GM10248 (cell line): ENCODE data around the gene PFDN4.

Experiments
- CTCF ChIA-PET: fragments of 300-600 bp; sonication (Branson Sonifier 250); formaldehyde crosslinking; extraction: SDS; loops from one replicate; lab custom pipeline; 2021; ENCODE audit warnings: antibody characterized with exemption; lab: Yijun Ruan, JAX
- POLR2A ChIA-PET: fragments of 350-650 bp; sonication (Branson Sonifier 250); formaldehyde crosslinking; extraction: SDS; loops from one replicate; lab custom pipeline; 2020; ENCODE audit warnings: antibody characterized with exemption; lab: Yijun Ruan, JAX
- DNase-seq: peaks from one replicate; pipeline ENCODE4 v3.0.0; 2012; ENCODE audit errors: extremely low spot score
- CTCF ChIP-seq: IDR thresholded peaks from 2 replicates; pipeline ENCODE4 v1.5.1; 2012; ENCODE audit warnings: mild to moderate bottlenecking, low read depth; ENCODE audit errors: extremely low read depth, missing control alignments, control extremely low read depth

The PFDN4 gene

GRCh38 chr20:54199283-54199682, 8.6 kb upstream of the PFDN4 start:
- POLR2A ChIA-PET: no interaction called here
- DNase-seq: no peak
- TF ChIP-seq CTCF: no peak
- CTCF ChIA-PET: interaction anchor here (0.6 to 12.0 kb wide), 23 partner anchors 11 to 1887 kb away, joined by 3 to 136 read pairs (median 4); partner anchors contain the start of gene PFDN4

GRCh38 chr20:54199721-54200176, 8.1 kb upstream of the PFDN4 start:
- ChIA-PET POLR2A (no interaction called here), CTCF (interaction anchor here (0.6 to 12.0 kb wide), 32 partner anchors 10 to 1888 kb away, joined by 3 to 136 read pairs (median 4); partner anchors contain the start of gene PFDN4)
- DNase-seq: peak; percentile 57
- peak; percentile 89 for TF ChIP-seq CTCF

GRCh38 chr20:54200487-54201267, 7.2 kb upstream of the PFDN4 start:
- ChIA-PET POLR2A (no interaction called here), CTCF (interaction anchor here (0.8 to 12.0 kb wide), 25 partner anchors 9 to 1889 kb away, joined by 3 to 136 read pairs (median 4); partner anchors contain the start of gene PFDN4)
- TF ChIP-seq CTCF: no peak
- no peak for DNase-seq

- ChIA-PET POLR2A (no interaction called here), CTCF (interaction anchor here (1.2 to 12.0 kb wide), 9 partner anchors 9 to 782 kb away, joined by 3 to 136 read pairs (median 18); partner anchors contain the start of gene PFDN4)
- TF ChIP-seq CTCF: no peak
- DNase-seq: no peak
Observed at GRCh38 chr20:54201268-54201846, 6.5 kb upstream of the PFDN4 start.

- DNase-seq: no peak
- POLR2A ChIA-PET: no interaction called here
- TF ChIP-seq CTCF: no peak
- CTCF ChIA-PET: interaction anchor here (0.7 to 12.0 kb wide), 2 partner anchors 16 to 98 kb away, joined by 3 to 136 read pairs; no protein-coding TSS in a partner anchor
Observed at GRCh38 chr20:54203281-54203680, 4.6 kb upstream of the PFDN4 start.

GRCh38 chr20:54204063-54204462, 3.8 kb upstream of the PFDN4 start:
- DNase-seq: no peak
- ChIA-PET CTCF (interaction anchor here (0.7 to 12.0 kb wide), 3 partner anchors 16 to 102 kb away, joined by 3 to 136 read pairs (median 3); no protein-coding TSS in a partner anchor), POLR2A (no interaction called here)
- no peak for TF ChIP-seq CTCF
